HG02610 (cell line): ENCODE results near the gene TTC9C.
"Not testable (repeated sequence)": the region's sequence is repeated elsewhere in the genome, so short reads cannot be mapped to it uniquely, and the experiment has no call there.

ENCODE experiments used
- ATAC-seq: cut with Tn5 transposase; IDR thresholded peaks from one replicate; pipeline ENCODE4 v1.9.1; 2021; ENCODE audit warnings: mild to moderate bottlenecking, moderate library complexity; ENCODE audit not compliant: unreplicated experiment

The TTC9C gene

DNA sequence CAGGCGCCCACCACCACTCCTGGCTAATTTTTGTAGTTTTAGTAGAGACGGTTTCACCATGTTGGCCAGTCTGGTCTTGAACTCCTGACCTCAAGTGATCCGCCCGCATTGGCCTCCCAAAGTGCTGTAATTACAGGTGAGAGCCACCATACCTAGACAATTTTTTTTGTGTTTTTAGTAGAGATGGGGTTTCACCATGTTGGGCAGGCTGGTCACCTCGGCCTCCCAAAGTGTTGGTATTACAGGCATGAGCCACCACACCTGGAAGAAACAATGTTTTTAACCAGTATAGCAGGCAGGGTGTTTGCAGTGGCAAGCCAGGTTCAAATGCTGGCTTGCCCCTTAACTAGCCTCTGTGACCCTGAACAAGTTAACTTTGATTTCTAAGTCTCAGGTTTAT is 21.6 kb downstream of the TTC9C start:
- not testable (repeated sequence) for ATAC-seq

DNA sequence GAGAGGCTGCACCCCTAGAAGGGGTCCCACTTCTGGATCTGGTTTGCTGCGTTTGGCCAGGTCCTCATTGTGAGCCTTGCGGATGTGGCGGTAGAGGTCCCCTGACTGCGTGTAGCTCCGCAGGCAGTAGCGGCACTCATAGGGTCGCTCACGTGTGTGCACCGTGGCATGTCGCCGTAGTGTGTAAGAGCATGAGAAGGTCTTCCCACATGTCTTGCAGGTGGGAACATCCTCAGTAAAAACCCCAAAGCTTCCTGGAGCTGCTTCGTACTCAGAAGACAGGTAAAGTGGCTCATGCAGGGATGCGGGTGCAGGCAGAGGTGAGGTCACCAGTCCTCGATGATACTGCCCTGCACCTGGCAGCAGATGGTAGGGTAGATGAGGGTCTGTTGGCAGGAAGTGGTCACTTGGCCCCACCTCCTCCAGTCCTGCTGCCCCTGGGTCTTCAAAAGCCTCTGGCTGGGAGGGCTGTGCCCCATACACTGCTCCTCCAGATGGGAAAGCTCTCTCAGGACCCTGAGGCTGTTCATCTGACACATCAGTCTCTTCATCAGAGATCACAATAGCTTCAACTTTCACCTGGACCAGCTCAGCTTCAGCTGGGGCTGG is 24.0 kb downstream of the TTC9C start:
- ATAC-seq, result no peak

DNA sequence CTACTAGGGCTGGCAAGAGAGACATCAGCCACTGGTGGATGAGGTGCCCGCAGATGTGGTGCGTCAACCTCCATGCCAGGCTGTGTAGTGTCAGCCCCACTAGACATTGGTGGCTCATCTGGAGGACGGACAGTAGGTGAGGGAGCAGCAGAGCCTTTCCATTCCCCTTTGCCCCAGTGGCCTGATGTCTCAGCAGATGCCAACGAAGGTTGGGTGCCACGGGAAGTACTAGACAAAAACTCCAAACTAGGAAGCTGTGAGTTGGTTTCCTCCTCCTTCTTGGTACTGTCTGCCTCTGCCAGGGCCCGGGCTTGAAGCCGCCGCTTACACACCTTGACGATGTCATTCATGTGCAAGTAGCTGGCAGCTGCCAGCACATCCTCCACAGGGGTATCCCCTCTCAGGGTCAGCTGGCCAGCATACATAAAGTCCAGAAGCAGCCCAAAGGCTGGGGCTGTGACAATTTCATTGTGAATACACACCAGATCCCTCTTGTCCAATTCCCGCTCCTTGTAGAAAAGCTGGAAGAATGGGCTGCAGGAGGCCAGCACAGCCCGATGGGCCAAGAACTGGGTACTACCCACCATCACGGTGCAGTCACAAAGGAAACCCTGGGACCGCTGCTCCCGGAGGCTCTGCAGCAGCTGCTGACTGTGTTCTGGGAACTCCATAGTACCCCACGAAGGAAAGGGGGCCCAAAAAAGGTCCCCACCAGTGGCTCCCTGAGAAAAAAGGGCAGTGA is 24.9 kb downstream of the TTC9C start:
- ATAC-seq, result no peak

DNA sequence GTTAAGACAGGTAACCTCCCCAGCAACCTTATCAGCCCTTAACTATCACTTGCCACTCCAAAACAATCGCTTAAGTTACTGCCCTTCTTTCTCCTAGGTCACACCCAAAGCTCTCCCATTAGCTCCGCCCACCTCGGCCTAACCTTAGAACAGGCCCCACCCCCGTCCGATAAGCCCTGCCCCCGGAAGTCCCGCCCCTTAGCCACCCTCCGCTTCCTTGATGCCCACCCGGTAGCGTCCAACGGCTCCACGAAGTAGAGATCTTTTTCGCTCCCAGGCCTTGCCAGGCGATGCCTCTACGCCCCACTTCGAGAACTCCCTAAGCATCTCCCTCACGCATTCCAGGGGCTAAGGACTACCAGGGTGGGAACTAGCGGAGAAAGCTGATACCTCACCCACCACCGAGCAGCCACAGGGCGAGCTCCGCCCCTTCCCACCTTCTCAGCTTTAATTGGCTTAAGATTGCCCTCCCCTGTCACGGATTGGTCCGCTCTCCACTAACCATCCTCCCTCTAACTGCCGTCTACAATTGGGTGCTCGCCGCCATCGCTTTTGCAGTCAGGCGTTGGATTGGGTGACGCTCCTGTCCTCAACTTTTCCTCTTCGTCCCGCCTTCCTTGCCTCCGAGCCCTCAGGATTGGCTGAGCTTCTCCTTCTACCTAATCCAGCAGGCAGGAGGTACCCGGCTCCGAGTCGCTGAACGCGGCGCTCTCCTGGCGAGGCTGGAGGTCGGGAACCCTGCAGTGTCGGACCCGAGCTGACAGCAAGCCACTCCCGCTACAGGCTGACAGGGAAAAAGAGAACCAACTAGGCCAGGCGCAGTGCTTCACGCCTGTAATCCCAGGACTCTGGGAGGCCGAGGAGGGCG is 25.7 kb downstream of the TTC9C start, which contains the start of gene ZBTB3:
Gene ZBTB3 (minus strand): TSS at position 425 of the 868 bp plus-strand sequence. CDS start 496 bp downstream, outside the sequence.
- peak; percentile 95 for ATAC-seq

DNA sequence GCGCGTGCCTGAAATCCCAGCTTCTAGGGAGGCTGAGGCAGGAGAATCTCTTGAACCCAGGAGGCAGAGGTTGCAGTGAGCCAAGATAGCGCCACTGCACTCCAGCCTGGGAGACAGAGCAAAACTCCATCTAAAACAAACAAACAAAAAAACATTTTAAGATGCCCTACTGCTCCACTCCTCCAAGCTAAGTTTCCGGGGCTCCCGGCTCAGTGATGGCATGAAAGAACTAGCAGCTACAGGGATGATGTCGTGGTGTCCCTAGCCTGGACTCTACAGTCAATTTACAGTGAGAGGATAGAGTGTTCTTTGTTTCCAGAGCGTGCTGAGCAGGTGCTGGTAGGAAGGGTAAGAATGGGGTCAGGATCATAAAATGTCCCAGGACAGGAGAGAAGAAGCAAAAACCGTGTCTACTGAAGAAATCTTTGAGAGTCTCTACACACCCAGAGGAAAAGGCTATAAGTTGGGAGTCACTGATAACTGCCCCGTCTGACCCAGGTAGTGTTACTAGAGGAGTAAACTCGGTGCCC is 26.9 kb downstream of the TTC9C start:
- no peak for ATAC-seq

GRCh38 chr11:62757846-62758788 is 29.8 kb downstream of the TTC9C start:
- ATAC-seq, result no peak

DNA sequence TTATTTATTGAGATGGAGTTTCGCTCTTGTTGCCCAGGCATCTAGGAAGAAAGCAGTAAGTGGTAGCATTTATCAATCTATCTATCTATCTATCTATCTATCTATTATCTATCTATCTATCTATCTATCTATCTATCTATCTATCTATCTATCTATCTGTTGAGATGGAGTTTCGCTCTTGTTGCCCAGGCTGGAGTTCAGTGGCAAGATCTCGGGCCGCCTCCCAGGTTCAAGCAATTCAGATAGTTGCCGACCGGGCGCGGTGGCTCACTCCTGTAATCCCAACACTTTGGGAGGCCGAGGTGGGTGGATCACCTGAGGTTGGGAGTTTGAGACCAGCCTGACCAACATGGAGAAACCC is 32.6 kb downstream of the TTC9C start:
- not testable (repeated sequence) for ATAC-seq

GRCh38 chr11:62770778-62771143 is 42.5 kb downstream of the TTC9C start:
- no peak for ATAC-seq

DNA sequence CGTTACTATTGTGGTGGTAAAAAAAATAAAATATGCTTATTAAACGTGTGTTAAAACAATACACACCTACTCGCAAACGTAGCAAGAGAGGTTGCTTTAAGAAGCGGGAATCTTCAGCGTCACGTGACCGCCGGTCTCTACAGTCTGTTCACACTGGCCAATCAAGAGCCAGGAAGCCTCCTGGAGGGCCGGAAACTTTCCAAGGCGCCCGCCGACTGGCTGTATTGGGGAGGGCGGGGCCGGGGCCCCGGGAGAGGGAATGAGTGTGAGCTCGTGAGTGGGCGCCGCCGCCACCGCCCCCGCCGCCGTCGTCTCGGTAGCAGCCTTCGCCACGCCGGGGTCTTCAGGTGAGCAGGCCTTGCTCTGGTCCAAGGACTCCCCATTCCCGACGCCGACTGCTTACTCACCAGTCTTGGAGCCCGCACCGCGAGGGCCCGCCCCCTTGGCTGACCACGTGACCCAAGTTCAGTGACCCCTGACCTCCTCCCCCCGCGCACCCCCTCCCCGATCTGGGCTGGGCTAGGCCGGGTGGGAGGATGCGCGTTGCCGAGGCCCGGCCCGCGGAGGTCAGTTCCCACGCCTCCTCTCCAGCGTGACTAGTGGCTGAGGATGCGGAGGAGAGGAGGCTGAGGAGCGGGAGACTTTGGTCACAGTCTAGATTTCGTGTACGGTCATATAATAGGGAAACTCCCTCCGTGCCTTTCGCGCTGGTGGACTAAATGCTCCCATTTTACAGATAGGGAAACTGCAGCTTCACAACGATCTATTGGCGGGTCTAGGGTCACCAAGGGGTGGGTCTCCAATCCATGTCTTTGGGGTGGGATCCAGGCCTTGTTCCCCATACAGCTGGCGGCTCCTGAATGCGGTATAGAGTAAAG is 43.1 kb downstream of the TTC9C start, which contains the start of gene TAF6L:
Gene TAF6L (plus strand): TSS at position 253 of the 878 bp plus-strand sequence. CDS start 4,388 bp downstream, outside the sequence.
- ATAC-seq, result peak; percentile 76

DNA sequence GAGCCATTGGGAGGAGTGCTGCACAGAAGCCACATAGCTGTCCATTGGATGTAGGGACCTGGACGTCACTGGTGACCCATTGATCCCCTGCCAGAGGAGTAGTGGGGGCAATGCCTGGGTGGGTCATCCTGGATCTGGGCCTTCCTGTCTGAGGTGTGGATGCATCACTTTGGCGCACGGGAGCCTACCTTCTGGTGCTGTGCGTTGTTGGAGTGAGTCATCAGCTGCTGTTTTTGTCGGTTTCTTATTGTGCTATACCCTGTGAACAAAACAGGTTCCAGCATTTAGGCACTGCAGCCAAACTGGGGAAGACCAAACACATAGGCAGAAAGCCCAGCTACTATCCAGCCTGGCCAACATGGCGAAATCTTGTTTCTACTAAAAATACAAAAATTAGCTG is 46.1 kb downstream of the TTC9C start:
- ATAC-seq, result no peak

GRCh38 chr11:62775646-62776045 is 47.4 kb downstream of the TTC9C start:
- no peak for ATAC-seq

GRCh38 chr11:62777389-62777788 is 49.1 kb downstream of the TTC9C start:
- no peak for ATAC-seq

GRCh38 chr11:62778441-62778840 is 50.2 kb downstream of the TTC9C start:
- no peak for ATAC-seq

- ATAC-seq, result no peak
These were observed 54.5 kb downstream of the TTC9C start for GRCh38 chr11:62782753-62783152.

DNA sequence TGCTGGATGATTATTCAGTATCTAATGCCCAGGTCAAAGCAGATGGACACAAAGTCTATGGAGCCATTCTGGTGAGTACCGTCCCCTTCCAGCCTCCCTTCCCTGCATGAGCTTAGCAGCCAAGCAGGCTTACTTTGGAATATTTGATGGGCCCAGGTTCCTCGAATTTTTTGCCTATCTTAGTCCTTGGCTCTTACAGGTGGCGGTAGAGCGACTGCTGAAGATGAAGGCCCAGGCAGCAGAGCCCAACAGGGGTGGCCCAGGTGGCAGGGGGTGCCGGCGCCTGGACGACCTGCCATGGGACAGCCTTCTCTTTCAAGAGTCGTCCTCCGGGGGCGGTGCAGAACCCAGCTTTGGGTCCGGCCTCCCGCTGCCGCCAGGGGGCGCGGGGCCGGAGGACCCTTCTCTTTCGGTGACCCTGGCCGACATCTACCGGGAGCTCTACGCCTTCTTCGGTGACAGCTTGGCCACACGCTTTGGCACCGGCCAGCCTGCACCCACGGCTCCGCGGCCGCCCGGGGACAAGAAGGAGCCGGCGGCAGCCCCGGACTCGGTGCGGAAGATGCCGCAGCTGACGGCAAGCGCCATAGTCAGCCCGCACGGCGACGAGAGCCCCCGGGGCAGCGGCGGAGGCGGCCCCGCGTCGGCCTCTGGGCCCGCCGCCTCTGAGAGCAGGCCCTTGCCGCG is 58.2 kb downstream of the TTC9C start:
- ATAC-seq, result peak; percentile 59

DNA sequence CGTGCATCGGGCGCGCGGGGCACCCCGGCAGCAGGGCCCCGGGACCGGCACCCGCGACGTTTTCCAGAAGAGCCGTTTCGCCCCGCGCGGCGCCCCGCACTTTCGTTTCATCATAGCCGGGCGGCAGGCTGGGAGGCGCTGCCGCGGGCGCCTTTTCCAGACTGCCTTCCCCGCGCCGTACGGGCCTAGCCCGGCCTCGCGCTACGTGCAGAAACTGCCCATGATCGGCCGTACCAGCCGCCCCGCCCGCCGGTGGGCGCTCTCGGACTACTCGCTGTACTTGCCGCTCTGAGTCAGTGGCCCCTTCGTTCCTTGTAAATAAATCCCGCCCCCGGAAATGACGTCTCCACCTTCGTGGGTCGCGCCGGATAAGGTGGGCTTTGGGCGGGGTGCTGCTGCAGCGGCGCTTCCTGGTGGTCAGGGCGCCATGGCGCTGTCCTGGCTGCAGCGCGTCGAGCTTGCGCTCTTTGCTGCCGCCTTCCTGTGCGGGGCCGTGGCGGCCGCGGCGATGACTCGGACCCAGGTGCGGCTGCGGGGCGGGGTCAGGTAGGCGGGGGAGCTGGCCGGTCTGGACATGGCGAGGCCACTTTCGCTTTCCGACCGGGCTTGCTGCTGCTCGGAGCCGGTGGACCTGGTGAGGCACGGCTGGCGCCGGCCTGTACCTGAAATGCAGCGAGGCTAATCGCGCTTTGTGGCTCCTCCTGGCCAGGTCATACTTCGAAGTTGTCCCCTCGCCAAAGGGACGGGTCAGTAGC is 58.9 kb downstream of the TTC9C start, which contains the start of gene TMEM179B:
Gene TMEM179B (plus strand): TSS at position 398 of the 755 bp plus-strand sequence. CDS start 30 bp downstream, at position 428.
- ATAC-seq, result peak; percentile 62
